ENCODE measurements around the gene NIM1K.
"Not testable (repeated sequence)": the region's sequence is repeated elsewhere in the genome, so short reads cannot be mapped to it uniquely, and the experiment has no call there.

The NIM1K gene

GRCh38 chr5:43197535-43197934, 5.5 kb downstream of the NIM1K start:
- H3K4me2 ChIP-seq (ENCODE audit: insufficient read depth, low read length, poor library complexity, severe bottlenecking): no peak overlapping the region
- no peak overlapping the region for H3K23ac ChIP-seq (ENCODE audit: low read depth, low read length, poor library complexity)
- DNase-seq (ENCODE audit: low spot score): no peak
- H2BK12ac ChIP-seq (ENCODE audit: low read length): no peak overlapping the region
- no peak overlapping the region for H3K4me3 ChIP-seq (ENCODE audit: low read length in 2 of 2)
- H3K79me1 ChIP-seq (ENCODE audit: low read depth, low read length): peaks cover 1% of the 10 kb centered on the region
- H3K14ac ChIP-seq (ENCODE audit: low read length): no peak overlapping the region
- no peak overlapping the region for H2BK120ac ChIP-seq (ENCODE audit: low read depth, low read length)
- H3K36me3 ChIP-seq (replicated peaks in 1 of 2; ENCODE audit: control insufficient read depth in 2 of 2, insufficient read depth in 2 of 2, low read length in 2 of 2): no peaks in the 10 kb centered on the region
- H4K8ac ChIP-seq (ENCODE audit: low read depth, low read length): no peak overlapping the region
- H2BK5ac ChIP-seq (ENCODE audit: low read length): no peak overlapping the region
- H3K4ac ChIP-seq (ENCODE audit: low read length): no peak overlapping the region
- H3K4me1 ChIP-seq (ENCODE audit: control insufficient read depth in 2 of 2, insufficient read depth in 1 of 2, low read depth in 1 of 2, low read length in 2 of 2): peaks cover 5 to 11% of the 10 kb centered on the region in 2 donors
- H3K27me3 ChIP-seq (ENCODE audit: control insufficient read depth in 3 of 3, insufficient read depth in 3 of 3, low read depth in 1 of 3, low read length in 3 of 3): peaks cover 2 to 8% (median 4%) of the 10 kb centered on the region in 3 experiments
- no peak overlapping the region for H3K9ac ChIP-seq (ENCODE audit: low read depth, low read length, poor library complexity)
- H3K18ac ChIP-seq (ENCODE audit: low read length): no peak overlapping the region
- no peak overlapping the region for H2AFZ ChIP-seq (ENCODE audit: low read length)
- H4K91ac ChIP-seq (ENCODE audit: low read depth, low read length, poor library complexity): no peak overlapping the region
- no peak overlapping the region for H2BK15ac ChIP-seq (ENCODE audit: low read length)
- H3K9me3 ChIP-seq (replicated peaks in 1 of 2; ENCODE audit: control insufficient read depth in 2 of 2, insufficient read depth in 1 of 2, low read depth in 1 of 2, low read length in 2 of 2): no peaks in the 10 kb centered on the region
- no CpG with 5 or more reads among the region's 3 CpGs for WGBS, 2 donors (ENCODE audit: extremely low coverage in 2 of 2, insufficient read length in 2 of 2, insufficient replicate concordance in 1 of 2)
- no peak overlapping the region for H3K27ac ChIP-seq (replicated peaks; ENCODE audit: low read length)
- no peak overlapping the region for H2AK5ac ChIP-seq (ENCODE audit: low read depth, low read length)

- not testable (repeated sequence) for H3K4me2 ChIP-seq (ENCODE audit: insufficient read depth, low read length, poor library complexity, severe bottlenecking); H2BK12ac ChIP-seq (ENCODE audit: low read length); H3K9me3 ChIP-seq (replicated peaks in 1 of 2; ENCODE audit: control insufficient read depth in 2 of 2, insufficient read depth in 1 of 2, low read depth in 1 of 2, low read length in 2 of 2); H4K8ac ChIP-seq (ENCODE audit: low read depth, low read length); H3K27me3 ChIP-seq (ENCODE audit: control insufficient read depth in 3 of 3, insufficient read depth in 3 of 3, low read depth in 1 of 3, low read length in 3 of 3); H2BK5ac ChIP-seq (ENCODE audit: low read length); H3K23ac ChIP-seq (ENCODE audit: low read depth, low read length, poor library complexity); H3K4me1 ChIP-seq (ENCODE audit: control insufficient read depth in 2 of 2, insufficient read depth in 1 of 2, low read depth in 1 of 2, low read length in 2 of 2); H3K9ac ChIP-seq (ENCODE audit: low read depth, low read length, poor library complexity); H4K91ac ChIP-seq (ENCODE audit: low read depth, low read length, poor library complexity); H3K14ac ChIP-seq (ENCODE audit: low read length); DNase-seq (ENCODE audit: low spot score); H3K18ac ChIP-seq (ENCODE audit: low read length); H2BK120ac ChIP-seq (ENCODE audit: low read depth, low read length); H2BK15ac ChIP-seq (ENCODE audit: low read length); H2AK5ac ChIP-seq (ENCODE audit: low read depth, low read length); H3K79me1 ChIP-seq (ENCODE audit: low read depth, low read length); H3K4me3 ChIP-seq (ENCODE audit: low read length in 2 of 2); H3K36me3 ChIP-seq (replicated peaks in 1 of 2; ENCODE audit: control insufficient read depth in 2 of 2, insufficient read depth in 2 of 2, low read length in 2 of 2); H3K27ac ChIP-seq (replicated peaks; ENCODE audit: low read length); H2AFZ ChIP-seq (ENCODE audit: low read length); H3K4ac ChIP-seq (ENCODE audit: low read length)
- WGBS, 2 donors (ENCODE audit: extremely low coverage in 2 of 2, insufficient read length in 2 of 2, insufficient replicate concordance in 1 of 2): no CpG with 5 or more reads among the region's 5 CpGs
These were observed 9.4 kb downstream of the NIM1K start for GRCh38 chr5:43201442-43201841.

GRCh38 chr5:43202380-43202779, 10.4 kb downstream of the NIM1K start:
- WGBS, 2 donors (ENCODE audit: extremely low coverage in 2 of 2, insufficient read length in 2 of 2, insufficient replicate concordance in 1 of 2): no CpG with 5 or more reads among the region's 5 CpGs
- no peak overlapping the region for H2BK5ac ChIP-seq (ENCODE audit: low read length)
- H2BK12ac ChIP-seq (ENCODE audit: low read length): no peak overlapping the region

GRCh38 chr5:43203373-43203772, 11.3 kb downstream of the NIM1K start:
- WGBS, 2 donors (ENCODE audit: extremely low coverage in 2 of 2, insufficient read length in 2 of 2, insufficient replicate concordance in 1 of 2): no CpG with 5 or more reads among the region's 5 CpGs
- no peak overlapping the region for H3K18ac ChIP-seq (ENCODE audit: low read length)

More at GRCh38 chr5:43202380-43202779, 10.4 kb downstream of the NIM1K start:
- Histone ChIP-seq H3K4me1 (ENCODE audit: control insufficient read depth in 2 of 2, insufficient read depth in 1 of 2, low read depth in 1 of 2, low read length in 2 of 2) (no peaks in the 10 kb centered on the region), H3K14ac (ENCODE audit: low read length) (no peak overlapping the region), H3K4ac (ENCODE audit: low read length) (no peak overlapping the region), H3K18ac (ENCODE audit: low read length) (no peak overlapping the region), H2AK5ac (ENCODE audit: low read depth, low read length) (no peak overlapping the region), H4K91ac (ENCODE audit: low read depth, low read length, poor library complexity) (no peak overlapping the region), H2BK120ac (ENCODE audit: low read depth, low read length) (no peak overlapping the region), H3K9ac (ENCODE audit: low read depth, low read length, poor library complexity) (no peak overlapping the region), H2BK15ac (ENCODE audit: low read length) (no peak overlapping the region), H2AFZ (ENCODE audit: low read length) (no peak overlapping the region), H3K4me2 (ENCODE audit: insufficient read depth, low read length, poor library complexity, severe bottlenecking) (no peak overlapping the region), H3K27ac (replicated peaks; ENCODE audit: low read length) (no peak overlapping the region), H3K9me3 (replicated peaks in 1 of 2; ENCODE audit: control insufficient read depth in 2 of 2, insufficient read depth in 1 of 2, low read depth in 1 of 2, low read length in 2 of 2) (no peaks in the 10 kb centered on the region), H4K8ac (ENCODE audit: low read depth, low read length) (no peak overlapping the region), H3K36me3 (replicated peaks in 1 of 2; ENCODE audit: control insufficient read depth in 2 of 2, insufficient read depth in 2 of 2, low read length in 2 of 2) (no peaks in the 10 kb centered on the region), H3K4me3 (ENCODE audit: low read length in 2 of 2) (no peak overlapping the region), H3K23ac (ENCODE audit: low read depth, low read length, poor library complexity) (no peak overlapping the region), H3K79me1 (ENCODE audit: low read depth, low read length) (no peaks in the 10 kb centered on the region), H3K27me3 (ENCODE audit: control insufficient read depth in 3 of 3, insufficient read depth in 3 of 3, low read depth in 1 of 3, low read length in 3 of 3) (no peaks in the 10 kb centered on the region)
- no peak for DNase-seq (ENCODE audit: low spot score)

More at GRCh38 chr5:43203373-43203772, 11.3 kb downstream of the NIM1K start:
- no peak for DNase-seq (ENCODE audit: low spot score)
- Histone ChIP-seq H3K9me3 (replicated peaks in 1 of 2; ENCODE audit: control insufficient read depth in 2 of 2, insufficient read depth in 1 of 2, low read depth in 1 of 2, low read length in 2 of 2) (no peaks in the 10 kb centered on the region), H4K91ac (ENCODE audit: low read depth, low read length, poor library complexity) (no peak overlapping the region), H3K4me3 (ENCODE audit: low read length in 2 of 2) (no peak overlapping the region), H3K79me1 (ENCODE audit: low read depth, low read length) (no peaks in the 10 kb centered on the region), H3K4me2 (ENCODE audit: insufficient read depth, low read length, poor library complexity, severe bottlenecking) (no peak overlapping the region), H2BK5ac (ENCODE audit: low read length) (no peak overlapping the region), H4K8ac (ENCODE audit: low read depth, low read length) (no peak overlapping the region), H3K4ac (ENCODE audit: low read length) (no peak overlapping the region), H2BK12ac (ENCODE audit: low read length) (no peak overlapping the region), H2AFZ (ENCODE audit: low read length) (no peak overlapping the region), H3K4me1 (ENCODE audit: control insufficient read depth in 2 of 2, insufficient read depth in 1 of 2, low read depth in 1 of 2, low read length in 2 of 2) (no peaks in the 10 kb centered on the region), H2AK5ac (ENCODE audit: low read depth, low read length) (no peak overlapping the region), H3K23ac (ENCODE audit: low read depth, low read length, poor library complexity) (no peak overlapping the region), H3K9ac (ENCODE audit: low read depth, low read length, poor library complexity) (no peak overlapping the region), H2BK120ac (ENCODE audit: low read depth, low read length) (no peak overlapping the region), H3K27ac (replicated peaks; ENCODE audit: low read length) (no peak overlapping the region), H2BK15ac (ENCODE audit: low read length) (no peak overlapping the region), H3K27me3 (ENCODE audit: control insufficient read depth in 3 of 3, insufficient read depth in 3 of 3, low read depth in 1 of 3, low read length in 3 of 3) (no peaks in the 10 kb centered on the region), H3K36me3 (replicated peaks in 1 of 2; ENCODE audit: control insufficient read depth in 2 of 2, insufficient read depth in 2 of 2, low read length in 2 of 2) (no peaks in the 10 kb centered on the region), H3K14ac (ENCODE audit: low read length) (no peak overlapping the region)
